Measurements from ENCODE around the gene ZBTB20.

Gene ZBTB20

DNA sequence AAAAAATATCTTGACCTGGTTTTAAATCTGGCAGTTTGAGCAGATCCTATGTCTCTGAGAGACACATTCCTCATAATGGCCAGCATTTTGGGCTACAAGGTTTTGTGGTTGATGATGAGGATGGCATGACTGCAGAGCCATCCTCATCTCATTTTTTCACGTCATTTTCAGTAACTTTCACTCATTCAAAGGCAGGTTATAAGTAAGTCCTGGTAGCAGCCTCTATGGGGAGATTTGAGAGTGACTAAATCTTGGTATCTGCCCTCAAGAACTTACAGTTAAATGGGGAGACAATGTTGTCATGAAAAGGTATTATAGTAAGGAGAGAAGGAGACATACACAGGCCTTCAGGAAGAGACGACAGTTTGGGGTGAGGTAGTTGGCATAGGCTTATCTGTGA, 838.7 kb downstream of the ZBTB20 start:
- H3K4me1 ChIP-seq (ENCODE audit: control insufficient read depth, insufficient read depth, low read length, unreplicated experiment), result no peaks in the 10 kb centered on the region
- H3K4me3 ChIP-seq (ENCODE audit: low read depth, low read length), result no peak overlapping the region
- no peak overlapping the region for H3K27ac ChIP-seq (ENCODE audit: low read depth, low read length)
- no peaks in the 10 kb centered on the region for H3K36me3 ChIP-seq (ENCODE audit: insufficient read depth, low read length)
- H3K27me3 ChIP-seq (ENCODE audit: insufficient read depth, low read length), result peaks cover 28% of the 10 kb centered on the region
- no peak overlapping the region for H2AFZ ChIP-seq (ENCODE audit: low read length, unreplicated experiment)
- H3K79me2 ChIP-seq (ENCODE audit: control insufficient read depth, insufficient read depth, low read length, unreplicated experiment), result no peaks in the 10 kb centered on the region

DNA sequence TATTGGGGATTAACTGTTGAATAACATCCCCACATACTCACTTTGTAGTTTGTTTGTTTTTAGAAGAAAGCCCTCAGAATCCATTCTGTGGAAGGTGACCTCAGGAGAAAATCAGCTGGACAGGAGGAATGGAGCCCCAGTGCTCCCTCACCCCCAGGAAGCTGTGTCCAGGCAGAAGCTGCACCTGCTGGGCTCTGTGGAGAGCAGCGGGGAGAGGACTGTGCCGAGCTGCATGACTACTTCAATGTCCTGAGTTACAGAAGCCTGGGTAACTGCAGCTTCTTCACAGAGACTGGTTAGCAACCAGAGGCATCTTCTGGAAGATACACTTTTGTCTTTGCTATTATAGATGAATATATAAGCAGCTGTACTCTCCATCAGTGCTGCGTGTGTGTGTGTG, 839.3 kb downstream of the ZBTB20 start:
- no peak overlapping the region for H3K27ac ChIP-seq (ENCODE audit: low read depth, low read length)

DNA sequence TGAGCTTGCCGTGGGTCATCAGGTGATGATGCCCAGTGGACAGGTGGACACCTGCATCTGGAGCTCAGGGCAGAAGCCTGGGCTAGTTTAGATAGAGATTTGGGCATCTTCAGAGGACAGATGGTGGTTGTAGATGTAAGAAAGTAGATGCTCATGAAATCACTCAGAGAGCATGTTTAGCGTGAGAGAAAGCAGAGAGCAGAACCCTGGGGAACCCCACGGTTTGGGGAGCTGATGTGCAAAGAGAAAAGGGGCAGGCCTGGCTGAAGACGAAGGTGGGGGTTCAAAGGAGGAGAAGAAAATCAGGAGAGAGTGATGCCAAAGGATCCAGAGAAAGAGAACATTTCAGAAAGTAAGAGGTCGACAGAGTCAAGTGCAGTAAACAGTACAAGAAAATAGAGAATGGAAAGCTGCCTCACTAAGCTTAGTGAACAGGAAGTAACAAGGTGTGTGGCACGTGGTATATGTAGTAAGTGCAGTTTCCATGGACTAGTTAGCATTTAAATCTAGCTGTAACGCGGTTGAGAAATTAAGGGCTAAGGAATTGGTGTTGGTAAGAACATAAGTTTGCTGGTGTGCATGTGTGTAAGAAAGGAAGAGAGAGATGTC, 839.8 kb downstream of the ZBTB20 start:
- H3K27me3 ChIP-seq (ENCODE audit: insufficient read depth, low read length), result peaks cover 33% of the 10 kb centered on the region
- no peaks in the 10 kb centered on the region for H3K36me3 ChIP-seq (ENCODE audit: insufficient read depth, low read length)
- no peak overlapping the region for H2AFZ ChIP-seq (ENCODE audit: low read length, unreplicated experiment)
- H3K4me3 ChIP-seq (ENCODE audit: low read depth, low read length), result no peak overlapping the region
- no peaks in the 10 kb centered on the region for H3K4me1 ChIP-seq (ENCODE audit: control insufficient read depth, insufficient read depth, low read length, unreplicated experiment)
- no peak overlapping the region for H3K27ac ChIP-seq (ENCODE audit: low read depth, low read length)
- H3K79me2 ChIP-seq (ENCODE audit: control insufficient read depth, insufficient read depth, low read length, unreplicated experiment), result no peaks in the 10 kb centered on the region

More for the DNA sequence above, 839.3 kb downstream of the ZBTB20 start:
- peaks cover 28% of the 10 kb centered on the region for H3K27me3 ChIP-seq (ENCODE audit: insufficient read depth, low read length)
- no peaks in the 10 kb centered on the region for H3K36me3 ChIP-seq (ENCODE audit: insufficient read depth, low read length)
- H3K4me3 ChIP-seq (ENCODE audit: low read depth, low read length), result no peak overlapping the region
- H3K79me2 ChIP-seq (ENCODE audit: control insufficient read depth, insufficient read depth, low read length, unreplicated experiment), result no peaks in the 10 kb centered on the region
- H2AFZ ChIP-seq (ENCODE audit: low read length, unreplicated experiment), result no peak overlapping the region
- no peaks in the 10 kb centered on the region for H3K4me1 ChIP-seq (ENCODE audit: control insufficient read depth, insufficient read depth, low read length, unreplicated experiment)

DNA sequence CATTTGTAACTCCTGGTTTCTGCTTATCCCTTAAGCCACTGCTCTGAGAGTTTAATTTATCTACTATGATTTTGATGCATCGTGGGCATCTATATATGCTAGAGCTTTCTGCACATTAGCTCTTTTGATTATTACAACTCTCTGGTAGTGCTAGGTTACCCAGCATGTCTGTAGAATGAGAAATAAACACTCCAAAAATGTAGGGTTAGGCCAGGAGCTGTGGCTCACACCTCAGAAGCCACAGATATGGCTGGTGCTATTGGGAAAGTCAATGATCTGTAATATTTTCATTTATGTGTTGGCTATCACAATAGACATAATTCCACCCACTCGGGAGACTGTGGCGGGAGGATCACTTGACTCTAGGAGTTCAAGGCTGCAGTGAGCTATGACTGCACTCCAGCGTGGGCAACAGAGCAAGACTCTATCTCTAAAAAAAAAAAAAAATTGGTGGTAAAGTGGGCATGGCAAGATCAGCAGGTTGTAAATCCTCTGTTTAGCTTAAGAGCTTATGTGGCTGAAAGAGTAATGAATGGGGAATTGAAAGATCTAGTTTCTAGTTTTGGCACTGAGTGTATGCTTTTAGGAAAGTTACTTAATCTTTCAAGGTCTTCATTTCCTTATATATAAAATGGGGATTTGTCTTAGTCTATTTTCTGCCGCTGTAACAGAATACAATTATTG, 847.0 kb downstream of the ZBTB20 start:
- no peak overlapping the region for H2AFZ ChIP-seq (ENCODE audit: low read length, unreplicated experiment)
- H3K4me1 ChIP-seq (ENCODE audit: control insufficient read depth, insufficient read depth, low read length, unreplicated experiment), result no peaks in the 10 kb centered on the region
- H3K36me3 ChIP-seq (ENCODE audit: insufficient read depth, low read length), result no peaks in the 10 kb centered on the region
- H3K79me2 ChIP-seq (ENCODE audit: control insufficient read depth, insufficient read depth, low read length, unreplicated experiment), result no peaks in the 10 kb centered on the region
- H3K27ac ChIP-seq (ENCODE audit: low read depth, low read length), result no peak overlapping the region
- no peak overlapping the region for H3K4me3 ChIP-seq (ENCODE audit: low read depth, low read length)
- H3K27me3 ChIP-seq (ENCODE audit: insufficient read depth, low read length), result peaks cover 34% of the 10 kb centered on the region

DNA sequence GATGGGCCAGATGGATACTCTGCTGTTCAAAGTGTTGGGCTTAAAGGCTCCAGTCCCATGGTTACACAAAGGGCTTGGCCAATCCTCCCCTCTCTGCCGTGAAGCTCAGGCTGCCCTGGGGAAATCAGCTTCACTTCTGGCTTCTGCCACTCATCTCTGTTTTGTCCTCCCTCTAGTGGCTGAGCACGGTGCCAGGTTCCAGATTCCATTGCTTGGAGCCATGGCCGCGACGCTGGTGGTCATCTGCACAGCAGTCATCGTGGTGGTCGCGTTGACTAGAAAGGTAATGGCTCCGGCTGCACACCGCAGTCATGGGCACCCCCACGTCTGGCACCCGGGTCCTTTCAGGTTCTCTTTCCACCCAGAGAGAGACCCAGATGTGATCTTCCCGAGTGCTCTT, 847.7 kb downstream of the ZBTB20 start:
- Histone ChIP-seq H3K36me3 (ENCODE audit: insufficient read depth, low read length) (no peaks in the 10 kb centered on the region), H3K4me3 (ENCODE audit: low read depth, low read length) (no peak overlapping the region), H3K79me2 (ENCODE audit: control insufficient read depth, insufficient read depth, low read length, unreplicated experiment) (no peaks in the 10 kb centered on the region), H3K27ac (ENCODE audit: low read depth, low read length) (no peak overlapping the region), H3K27me3 (ENCODE audit: insufficient read depth, low read length) (peaks cover 28% of the 10 kb centered on the region), H2AFZ (ENCODE audit: low read length, unreplicated experiment) (no peak overlapping the region), H3K4me1 (ENCODE audit: control insufficient read depth, insufficient read depth, low read length, unreplicated experiment) (no peaks in the 10 kb centered on the region)

- Histone ChIP-seq H3K4me1 (ENCODE audit: control insufficient read depth, insufficient read depth, low read length, unreplicated experiment) (no peaks in the 10 kb centered on the region), H3K4me3 (ENCODE audit: low read depth, low read length) (no peak overlapping the region), H3K36me3 (ENCODE audit: insufficient read depth, low read length) (no peaks in the 10 kb centered on the region), H2AFZ (ENCODE audit: low read length, unreplicated experiment) (no peak overlapping the region), H3K27ac (ENCODE audit: low read depth, low read length) (no peak overlapping the region), H3K27me3 (ENCODE audit: insufficient read depth, low read length) (peaks cover 8% of the 10 kb centered on the region; the same call in 1 of the 2 replicates), H3K79me2 (ENCODE audit: control insufficient read depth, insufficient read depth, low read length, unreplicated experiment) (no peaks in the 10 kb centered on the region)
These were observed 851.1 kb downstream of the ZBTB20 start for GRCh38 chr3:114295946-114296345.

- Histone ChIP-seq H3K4me1 (ENCODE audit: control insufficient read depth, insufficient read depth, low read length, unreplicated experiment) (no peaks in the 10 kb centered on the region), H3K36me3 (ENCODE audit: insufficient read depth, low read length) (no peaks in the 10 kb centered on the region)
These were observed 852.1 kb downstream of the ZBTB20 start for GRCh38 chr3:114294940-114295480.

GRCh38 chr3:114293838-114294535, 853.1 kb downstream of the ZBTB20 start, which contains the start of gene TIGIT:
TSS of gene TIGIT (plus strand) at chr3:114294028. CDS start at chr3:114294062, 34 bp downstream.
- Histone ChIP-seq H3K27me3 (ENCODE audit: insufficient read depth, low read length) (no peaks in the 10 kb centered on the region), H3K27ac (ENCODE audit: low read depth, low read length) (no peak within 1 kb of the TSS), H3K79me2 (ENCODE audit: control insufficient read depth, insufficient read depth, low read length, unreplicated experiment) (no peaks in the 10 kb centered on the region), H3K4me1 (ENCODE audit: control insufficient read depth, insufficient read depth, low read length, unreplicated experiment) (no peaks in the 10 kb centered on the region), H2AFZ (ENCODE audit: low read length, unreplicated experiment) (no peak within 1 kb of the TSS), H3K4me3 (ENCODE audit: low read depth, low read length) (no peak within 1 kb of the TSS), H3K36me3 (ENCODE audit: insufficient read depth, low read length) (no peaks in the 10 kb centered on the region)

More at GRCh38 chr3:114294940-114295480, 852.1 kb downstream of the ZBTB20 start:
- no peaks in the 10 kb centered on the region for H3K79me2 ChIP-seq (ENCODE audit: control insufficient read depth, insufficient read depth, low read length, unreplicated experiment)
- H3K27ac ChIP-seq (ENCODE audit: low read depth, low read length), result no peak overlapping the region
- H2AFZ ChIP-seq (ENCODE audit: low read length, unreplicated experiment), result no peak overlapping the region
- peaks cover 4% of the 10 kb centered on the region; the same call in 1 of the 2 replicates for H3K27me3 ChIP-seq (ENCODE audit: insufficient read depth, low read length)
- H3K4me3 ChIP-seq (ENCODE audit: low read depth, low read length), result no peak overlapping the region

DNA sequence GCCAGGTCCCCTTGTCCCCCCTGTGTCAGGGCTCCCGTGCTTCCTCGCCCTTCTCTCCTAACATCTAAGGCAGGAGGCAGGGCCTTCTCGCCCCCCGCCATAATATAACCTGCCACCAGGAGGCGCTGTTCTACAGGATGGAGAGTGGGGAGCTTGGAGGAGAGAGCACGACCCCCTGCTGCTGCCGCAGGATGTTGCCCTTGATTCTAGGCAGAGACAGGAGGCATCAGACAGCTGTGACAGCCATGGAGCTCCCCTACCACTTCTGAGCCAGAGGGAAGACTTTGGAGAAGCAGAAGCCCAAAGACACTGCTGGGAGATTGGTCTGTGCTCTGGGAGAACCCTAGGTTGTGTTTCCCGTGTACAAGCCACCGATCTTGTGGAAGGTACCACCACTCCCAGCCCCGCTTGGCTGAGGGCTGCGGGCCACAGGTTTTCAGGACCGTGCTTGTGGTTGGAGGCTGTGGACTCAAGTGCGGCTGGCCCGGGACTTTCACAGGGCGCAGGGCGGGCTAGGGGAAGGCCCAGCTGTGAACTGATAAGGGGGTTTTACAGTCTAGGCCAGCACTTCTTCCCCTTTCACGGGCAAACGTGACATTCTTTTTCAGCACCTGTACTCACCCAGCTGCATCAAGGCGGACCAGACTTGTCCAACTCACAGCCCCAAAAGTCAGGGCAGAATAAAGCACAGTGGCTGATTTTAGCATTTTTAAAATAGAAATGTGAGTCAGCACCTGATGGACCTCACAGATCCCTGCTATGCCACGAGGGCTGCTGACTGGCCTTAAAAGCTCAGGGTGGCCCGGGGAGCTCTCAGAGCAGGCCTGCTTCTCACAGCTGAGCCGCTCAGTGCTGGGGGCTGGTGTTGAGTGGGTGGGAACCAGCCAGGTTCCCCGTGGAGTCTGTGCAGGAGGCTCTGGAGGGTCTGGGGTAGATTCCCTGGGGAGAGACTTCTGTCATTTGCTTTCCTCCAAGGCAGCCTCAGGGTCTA, 855.9 kb downstream of the ZBTB20 start:
- no peak overlapping the region for H3K27ac ChIP-seq (ENCODE audit: low read depth, low read length)
- H3K4me3 ChIP-seq (ENCODE audit: low read depth, low read length), result no peak overlapping the region
- H3K4me1 ChIP-seq (ENCODE audit: control insufficient read depth, insufficient read depth, low read length, unreplicated experiment), result no peaks in the 10 kb centered on the region
- H2AFZ ChIP-seq (ENCODE audit: low read length, unreplicated experiment), result no peak overlapping the region
- H3K36me3 ChIP-seq (ENCODE audit: insufficient read depth, low read length), result no peaks in the 10 kb centered on the region
- no peaks in the 10 kb centered on the region for H3K27me3 ChIP-seq (ENCODE audit: insufficient read depth, low read length)
- H3K79me2 ChIP-seq (ENCODE audit: control insufficient read depth, insufficient read depth, low read length, unreplicated experiment), result no peaks in the 10 kb centered on the region

DNA sequence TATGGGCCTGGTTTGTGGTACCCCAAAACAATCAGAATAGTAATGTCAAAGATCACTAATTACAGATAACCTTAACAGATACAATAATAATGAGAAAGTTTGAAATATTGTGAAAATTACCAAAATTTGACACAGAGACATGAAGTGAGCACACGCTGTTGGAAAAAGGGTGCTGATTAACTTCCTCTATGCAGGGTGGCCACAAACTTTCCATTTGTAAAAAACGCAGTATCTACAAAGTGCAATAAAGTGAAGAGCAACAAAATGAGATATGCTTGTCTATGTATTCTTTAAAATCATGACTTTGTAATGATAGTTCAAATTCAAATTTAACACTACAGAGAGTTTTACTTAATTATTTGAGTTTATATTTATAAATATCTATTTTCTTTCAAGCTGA, 860.8 kb downstream of the ZBTB20 start:
- H3K79me2 ChIP-seq (ENCODE audit: control insufficient read depth, insufficient read depth, low read length, unreplicated experiment), result no peaks in the 10 kb centered on the region
- H2AFZ ChIP-seq (ENCODE audit: low read length, unreplicated experiment), result no peak overlapping the region
- H3K27me3 ChIP-seq (ENCODE audit: insufficient read depth, low read length), result no peaks in the 10 kb centered on the region

More for the DNA sequence above, 860.8 kb downstream of the ZBTB20 start:
- Histone ChIP-seq H3K27ac (ENCODE audit: low read depth, low read length) (no peak overlapping the region), H3K36me3 (ENCODE audit: insufficient read depth, low read length) (no peaks in the 10 kb centered on the region), H3K4me3 (ENCODE audit: low read depth, low read length) (no peak overlapping the region), H3K4me1 (ENCODE audit: control insufficient read depth, insufficient read depth, low read length, unreplicated experiment) (no peaks in the 10 kb centered on the region)

Measured in ACC112 (cell line).